Parietal lobe (tissue), 2 donors: Measurements from ENCODE around the gene OR7A5. TPM values are rescaled to one million over a fixed set of nuclear protein-coding genes. Genes with fewer than 3 reads are reported as not detected.

Source experiments
- small RNA-seq: library from RNA; depleted of rRNA; stranded (forward); fragments of <200 nt; gene quantifications from one replicate; pipeline ENCODE3, GENCODE V24; 2014; ENCODE audit warnings: low replicate concordance
- total RNA-seq: library from RNA; depleted of rRNA; stranded (reverse); fragments of >200 nt; gene quantifications from one replicate; pipeline ENCODE4 v1.2.3, GENCODE V29; 2014

OR7A5 gene
- total RNA-seq = not detected

DNA sequence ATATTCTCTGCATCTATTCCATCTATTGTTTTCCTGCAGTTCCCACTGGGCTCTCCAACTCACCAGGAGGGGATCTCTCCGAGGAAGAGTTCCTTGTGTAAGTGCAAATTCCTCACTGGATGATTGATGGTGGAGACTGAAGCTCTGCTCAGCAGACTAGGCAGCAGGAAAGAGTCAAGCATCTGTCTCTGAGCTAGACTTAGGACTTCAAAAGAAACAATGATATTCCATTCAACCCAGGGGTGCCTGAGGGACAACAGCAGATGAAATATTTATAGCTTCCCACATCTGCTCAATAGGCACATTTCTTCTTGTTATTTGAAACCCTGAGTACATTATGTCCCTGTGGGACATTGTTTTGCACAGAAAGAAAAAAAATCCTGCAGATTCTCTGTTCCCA, at the start of gene OR7A5, which contains the start of gene OR7C1:
Gene OR7A5 (minus strand): TSS at position 175 of the 400 bp plus-strand sequence. CDS start 6,944 bp downstream, outside the sequence.
Gene OR7C1 (minus strand): TSS at position 175 of the 400 bp plus-strand sequence. CDS start 35,049 bp downstream, outside the sequence.

DNA sequence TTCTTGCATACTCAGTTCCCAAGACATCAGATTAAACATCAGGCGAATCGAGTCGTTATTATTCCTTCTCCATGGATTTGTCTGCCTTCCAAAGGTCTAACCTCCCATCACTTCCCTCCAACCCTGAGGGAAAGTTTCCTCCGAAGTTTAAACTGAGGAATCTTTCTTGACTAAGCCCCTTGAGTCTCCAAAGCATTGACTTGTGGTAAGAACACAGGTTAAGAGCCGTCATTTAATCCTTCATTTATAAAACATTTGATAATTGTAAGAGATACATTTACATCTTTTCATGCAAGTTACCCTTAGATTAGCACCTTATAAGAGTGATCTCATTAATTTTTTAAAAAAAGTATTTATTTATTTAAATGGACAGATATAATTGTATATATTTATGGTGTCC, 13.8 kb upstream of the OR7A5 start, which contains the start of gene OR7A10:
Gene OR7A10 (minus strand): TSS at position 101 of the 400 bp plus-strand sequence. CDS start 7,045 bp downstream, outside the sequence.

DNA sequence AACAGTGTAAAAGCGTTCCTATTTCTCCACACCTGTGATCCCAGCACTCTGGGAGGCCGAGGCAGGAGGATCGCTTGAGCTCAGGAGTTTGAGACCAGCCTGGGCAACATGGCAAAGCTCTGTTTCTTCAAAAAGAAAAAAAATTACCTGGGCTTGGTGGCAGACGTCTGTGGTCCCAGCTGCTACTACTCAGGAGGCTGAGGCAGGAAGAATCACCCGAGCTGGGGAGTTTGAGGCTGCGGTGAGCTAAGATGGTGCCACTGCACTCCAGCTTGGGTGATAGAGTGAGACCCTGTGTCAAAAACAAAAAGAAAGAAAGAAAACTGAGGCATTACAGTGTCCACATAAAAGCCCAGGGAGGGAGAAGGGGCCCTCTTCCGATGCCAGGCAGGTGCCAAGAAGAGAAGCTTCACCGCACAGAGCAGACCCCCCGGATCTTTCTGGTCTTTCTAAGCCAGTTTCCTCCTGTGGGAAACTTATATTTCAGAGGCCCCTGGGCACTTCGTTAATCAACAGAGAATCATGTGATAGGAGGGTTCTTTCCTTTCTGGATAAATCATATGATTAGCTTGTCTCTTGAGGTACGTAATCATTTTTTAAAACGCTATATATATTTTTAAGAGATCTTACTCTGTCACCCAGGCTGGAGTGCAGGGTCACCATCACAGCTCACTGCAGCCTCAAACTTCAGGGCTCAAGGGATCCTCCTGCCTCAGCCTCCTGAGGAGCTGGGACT, 56.7 kb downstream of the OR7A5 start, which contains the start of gene ADGRE2:
Gene ADGRE2 (minus strand): TSS at position 451 of the 736 bp plus-strand sequence. CDS start 1,804 bp downstream, outside the sequence.

Small RNAs within 50 kb of the gene (small RNA-seq; reads per million reads assigned to genes)
- gene AC005255.1 = not detected

Other genes starting within 250 kb of the OR7A5 start
- not detected for gene ADGRE3, start 160.3 kb downstream of the OR7A5 start, total RNA-seq
- 68.5 TPM for gene ZNF333, start 145.1 kb downstream of the OR7A5 start, total RNA-seq
- gene ADGRE2, start 56.6 kb downstream of the OR7A5 start, total RNA-seq = 0.31 TPM
- not detected for gene OR7C1, start within 50 bp of the OR7A5 start, total RNA-seq
- not detected for gene OR7A10, start 13.7 kb upstream of the OR7A5 start, total RNA-seq
- gene OR7A17, start 50.9 kb upstream of the OR7A5 start, total RNA-seq = not detected
- not detected for gene OR7C2, start 106.3 kb upstream of the OR7A5 start, total RNA-seq
- 47.6 TPM for gene SLC1A6, start 144.7 kb upstream of the OR7A5 start, total RNA-seq
- not detected for gene CASP14, start 214.3 kb upstream of the OR7A5 start, total RNA-seq
- not detected for gene OR1I1, start 247.0 kb upstream of the OR7A5 start, total RNA-seq